Ecto neural progenitor cell (in vitro differentiated cells): ENCODE data around the gene CLSTN2.
"Not testable (repeated sequence)": the region's sequence is repeated elsewhere in the genome, so short reads cannot be mapped to it uniquely, and the experiment has no call there.

ENCODE experiments used
- DNase-seq: peaks from one replicate; pipeline ENCODE4 v3.0.0-alpha.2; 2018; ENCODE audit warnings: low spot score

Gene CLSTN2

DNA sequence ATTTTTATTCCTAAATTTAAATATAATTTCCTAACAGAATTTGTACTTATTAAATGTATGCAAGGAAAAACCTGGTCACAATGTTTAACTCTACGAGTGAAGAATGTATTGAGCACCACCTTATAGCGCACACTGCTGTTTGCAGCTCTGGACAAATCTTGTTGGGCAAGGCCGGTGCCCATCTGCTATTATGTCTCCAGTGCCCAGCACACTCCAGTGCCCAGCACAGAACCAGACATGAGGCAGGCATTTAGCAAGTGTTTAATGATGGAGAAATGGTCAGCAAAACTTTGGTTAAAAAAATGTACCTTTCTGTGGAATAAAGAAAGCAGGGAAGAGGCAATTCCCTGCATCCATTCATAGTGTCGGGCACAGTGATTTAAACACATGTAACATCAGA is 488.2 kb downstream of the CLSTN2 start:
- no peak for DNase-seq

GRCh38 chr3:140423574-140423973 is 488.6 kb downstream of the CLSTN2 start:
- DNase-seq = not testable (repeated sequence)

DNA sequence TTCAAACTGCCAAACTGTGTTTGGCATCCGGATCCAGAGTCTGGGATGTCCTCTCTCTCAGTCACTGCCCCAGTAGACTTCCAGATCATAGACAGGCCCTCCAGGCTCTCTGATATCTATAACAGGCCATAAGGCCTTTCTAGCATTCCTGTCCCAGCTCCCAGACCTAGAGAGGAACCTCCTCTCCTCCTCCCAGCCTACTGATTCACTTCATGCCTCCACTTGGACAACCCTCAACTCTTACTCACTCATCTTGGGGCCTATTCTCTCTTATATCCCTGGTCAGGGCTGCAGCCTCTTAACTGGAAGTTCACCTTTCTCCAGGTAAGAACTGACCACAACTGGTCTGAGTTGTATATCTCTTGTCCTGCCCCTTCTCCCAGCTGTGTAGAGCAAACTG is 489.2 kb downstream of the CLSTN2 start:
- no peak for DNase-seq

GRCh38 chr3:140424726-140425125 is 489.7 kb downstream of the CLSTN2 start:
- no peak for DNase-seq

- DNase-seq = no peak
Observed at GRCh38 chr3:140427786-140428185, 492.8 kb downstream of the CLSTN2 start.

GRCh38 chr3:140428380-140428779 is 493.4 kb downstream of the CLSTN2 start:
- no peak for DNase-seq

DNA sequence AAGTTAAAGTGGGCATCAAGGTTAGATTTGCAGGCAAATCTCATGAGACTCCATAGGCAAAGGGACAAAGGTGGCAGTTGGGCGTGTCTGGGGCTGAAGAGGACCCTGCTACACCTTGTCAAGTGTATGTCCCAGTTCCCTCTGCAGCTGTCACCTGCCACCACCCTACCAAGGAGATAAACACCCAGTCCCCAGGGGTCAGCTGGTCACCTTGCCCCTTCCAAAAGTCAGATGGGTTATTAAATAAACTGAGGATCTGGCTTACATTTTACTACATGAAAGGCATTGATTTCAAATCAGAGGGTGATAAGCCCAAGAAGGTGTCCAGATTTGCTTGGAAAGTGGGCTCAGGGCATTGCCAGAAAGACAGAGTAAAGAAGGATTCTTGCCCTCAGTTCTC is 494.8 kb downstream of the CLSTN2 start:
- DNase-seq = no peak

GRCh38 chr3:140430494-140430893 is 495.5 kb downstream of the CLSTN2 start:
- DNase-seq = no peak

GRCh38 chr3:140432229-140432669 is 497.3 kb downstream of the CLSTN2 start:
- no peak for DNase-seq

- no peak for DNase-seq
Observed at GRCh38 chr3:140433431-140433830, 498.4 kb downstream of the CLSTN2 start.

GRCh38 chr3:140434261-140434905 is 499.4 kb downstream of the CLSTN2 start:
- DNase-seq = no peak

- no peak for DNase-seq
Observed at GRCh38 chr3:140436421-140436820, 501.4 kb downstream of the CLSTN2 start.

GRCh38 chr3:140438736-140439470 is 503.9 kb downstream of the CLSTN2 start:
- no peak for DNase-seq

GRCh38 chr3:140439527-140439926 is 504.5 kb downstream of the CLSTN2 start:
- no peak for DNase-seq

DNA sequence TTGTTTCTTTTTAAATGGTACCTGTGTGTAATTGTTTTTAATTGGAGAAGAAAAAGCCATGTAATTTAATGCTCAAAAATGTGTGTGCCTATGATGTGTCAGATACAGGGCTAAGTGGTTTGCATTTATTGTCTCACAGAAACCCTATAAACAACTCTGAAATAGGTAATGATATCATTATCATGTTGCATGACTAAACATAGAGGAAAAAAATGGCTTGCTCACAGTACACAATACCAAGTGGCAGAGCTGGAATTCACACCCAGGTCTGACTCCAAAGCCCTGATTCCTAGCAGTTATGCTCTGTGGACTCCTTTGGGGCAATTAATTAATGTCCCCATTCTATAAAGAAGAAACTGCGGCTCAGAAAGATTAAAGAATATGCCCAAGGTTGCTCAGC is 505.5 kb downstream of the CLSTN2 start:
- DNase-seq = no peak

GRCh38 chr3:140441006-140441405 is 506.0 kb downstream of the CLSTN2 start:
- DNase-seq = no peak

- DNase-seq = no peak
Observed at GRCh38 chr3:140442621-140443020, 507.6 kb downstream of the CLSTN2 start.

GRCh38 chr3:140443073-140443472 is 508.1 kb downstream of the CLSTN2 start:
- DNase-seq = no peak

DNA sequence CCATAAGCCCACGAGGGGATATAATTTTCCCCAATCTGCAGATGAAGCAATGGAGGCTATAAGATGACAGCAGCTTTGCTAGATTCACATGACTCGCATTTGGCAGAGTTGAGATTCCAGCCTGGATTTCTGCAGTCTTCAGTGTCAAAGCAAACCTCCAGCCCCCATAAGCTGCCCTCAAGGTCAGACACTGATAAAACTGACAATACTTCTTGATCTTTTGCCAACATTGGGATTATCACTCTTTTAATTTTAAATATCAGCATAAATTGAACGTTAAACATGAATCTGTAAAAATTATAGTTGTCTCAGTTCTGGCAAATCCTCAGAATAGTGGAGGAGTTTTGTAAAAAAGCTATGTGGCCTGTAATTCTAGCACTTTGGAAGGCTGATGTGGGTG is 508.8 kb downstream of the CLSTN2 start:
- DNase-seq = no peak

- DNase-seq = no peak
Observed at GRCh38 chr3:140446734-140447133, 511.7 kb downstream of the CLSTN2 start.

DNA sequence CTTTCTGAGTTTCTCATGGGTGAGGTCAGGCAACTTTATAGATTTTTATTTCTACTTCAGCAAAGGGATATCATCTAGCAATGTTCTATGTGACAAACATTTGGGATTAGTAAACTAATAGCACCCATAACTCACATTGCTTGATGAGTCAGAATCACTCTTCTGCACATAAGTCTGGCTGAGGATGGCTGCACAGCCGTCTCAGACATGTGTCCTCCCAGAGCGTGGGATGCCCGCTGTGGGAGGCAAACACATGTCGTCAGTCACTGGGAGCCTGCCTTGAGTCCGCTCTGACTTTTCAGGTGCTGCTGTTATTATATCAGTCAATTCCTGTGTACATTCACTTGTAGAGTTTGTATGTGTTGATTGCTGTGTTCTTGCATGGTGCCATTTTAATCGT is 512.2 kb downstream of the CLSTN2 start:
- DNase-seq = no peak

- DNase-seq = no peak
Observed at GRCh38 chr3:140448001-140448400, 513.0 kb downstream of the CLSTN2 start.

DNA sequence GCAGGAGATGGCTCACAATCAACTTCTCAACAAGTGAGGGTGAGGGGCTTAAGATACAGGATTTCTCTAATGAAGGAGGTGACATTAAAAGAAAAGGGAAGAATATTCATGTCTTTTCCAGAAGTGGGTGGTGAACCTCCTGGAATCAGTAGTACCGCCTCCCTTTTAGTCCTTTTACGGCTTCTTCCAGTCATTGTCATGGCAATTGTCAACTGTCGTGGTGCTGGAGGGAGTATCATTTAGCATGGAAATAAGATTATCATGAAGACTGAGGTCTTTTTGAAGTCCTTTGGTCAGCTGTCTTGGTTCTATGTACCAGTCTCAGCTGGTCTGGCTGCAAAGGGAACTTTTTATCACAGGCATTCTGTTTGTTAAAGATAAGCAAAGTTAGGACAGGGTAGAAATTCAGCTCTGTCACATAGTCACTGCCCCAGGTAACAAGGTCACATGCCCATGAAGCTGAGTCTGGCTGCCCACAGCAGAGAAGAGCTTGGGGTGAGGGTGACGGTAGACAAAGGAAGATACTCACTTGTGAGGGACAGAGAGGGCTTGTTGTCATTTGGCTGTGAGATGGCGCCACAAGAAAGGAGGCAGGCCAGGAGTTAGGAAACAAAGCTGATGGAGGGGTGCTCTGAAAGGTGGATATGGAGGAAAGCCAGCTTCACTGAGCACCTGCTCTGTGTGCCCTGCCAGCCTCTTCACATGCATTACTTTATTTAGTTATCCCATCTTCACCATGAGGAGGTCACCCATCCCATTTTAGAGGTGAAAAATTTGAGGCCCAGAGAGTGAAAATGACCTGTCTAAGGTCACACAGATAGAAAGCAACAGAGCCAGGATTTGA is 514.6 kb downstream of the CLSTN2 start:
- no peak for DNase-seq
